Tibial nerve (tissue), 3 donors: ENCODE measurements around the gene ALDH7A1.

ENCODE experiments used
- CTCF ChIP-seq, 5 experiments: fragments of 200-600 bp in 3 of 5; fragments of 450-650 bp in 2 of 5; sonication (generic) in 3 of 5; IDR thresholded peaks; one replicate each; pipeline ENCODE4 v1.5.1; 2016 to 2019; ENCODE audit warnings: antibody characterized with exemption in 5 of 5, mild to moderate bottlenecking in 3 of 5, moderate library complexity in 2 of 5
- POLR2A ChIP-seq, 2 donors: fragments of 450-650 bp; IDR thresholded peaks; one replicate each; pipeline ENCODE4 v1.6.1; 2017; ENCODE audit warnings: antibody characterized with exemption in 2 of 2, mild to moderate bottlenecking in 2 of 2, moderate library complexity in 2 of 2

- TF ChIP-seq CTCF (IDR thresholded peaks at IDR 0.05) (no peak), POLR2A (IDR thresholded peaks at IDR 0.05) (no peak)
Observed at GRCh38 chr5:126599499-126599898, 4.5 kb upstream of the ALDH7A1 start.
